Esophagus squamous epithelium (tissue), 5 donors: ENCODE results near the gene ERN2. TPM values are rescaled to one million over a fixed set of nuclear protein-coding genes. Genes with fewer than 3 reads are reported as not detected.

Experiments
- DNase-seq: peaks from one replicate; lab custom pipeline; 2025; lab: John Stamatoyannopoulos, UW
- H3K27ac ChIP-seq, 4 donors: fragments of 200-600 bp; sonication (generic); one replicate each; pipeline ENCODE4 v1.5.1; 2016 to 2019; ENCODE audit warnings: mild to moderate bottlenecking in 1 of 4
- H3K27me3 ChIP-seq, 4 donors: fragments of 200-600 bp; sonication (generic); 1 replicate in 3 of 4; 2 replicates in 1 of 4; pipeline versions ENCODE4 v1.5.1 to v1.6.0; 2017 to 2021; ENCODE audit warnings: antibody characterized with exemption in 1 of 4
- H3K36me3 ChIP-seq, 3 donors: fragments of 200-600 bp; sonication (generic); one replicate each; pipeline ENCODE4 v1.5.1; 2016 to 2019
- H3K4me1 ChIP-seq, 3 donors: fragments of 200-600 bp; sonication (generic); one replicate each; pipeline ENCODE4 v1.5.1; 2017 to 2019
- H3K4me3 ChIP-seq, 4 donors: fragments of 200-600 bp; sonication (generic); 1 replicate in 3 of 4; 2 replicates in 1 of 4; pipeline ENCODE4 v1.5.1; 2016 to 2019; ENCODE audit warnings: mild to moderate bottlenecking in 2 of 4, moderate library complexity in 1 of 4
- H3K9me3 ChIP-seq, 3 donors: fragments of 200-600 bp; sonication (generic); one replicate each; pipeline ENCODE4 v1.5.1; 2016 to 2019
- POLR2A ChIP-seq, 4 donors: fragments of 450-650 bp; IDR thresholded peaks; one replicate each; pipeline ENCODE4 v1.6.1; 2017; ENCODE audit warnings: antibody characterized with exemption in 4 of 4, mild to moderate bottlenecking in 4 of 4, moderate library complexity in 3 of 4
- WGBS, 2 donors: methylation state at CpG; one replicate each; pipeline ENCODE4 v1.1.5; 2018; 5-methylcytosine and 5-hydroxymethylcytosine counted together
- intact Hi-C: fragments of 100-400 bp; cut with DNase I; formaldehyde crosslinking; loops from one replicate; pipeline ENCODE4 v1.15.0; 2022
- total RNA-seq, 4 donors: library from RNA; depleted of rRNA; stranded (reverse); fragments of >200 nt; gene quantifications; one replicate each; pipeline ENCODE4 v1.1.0, GENCODE V29; 2016
- TF ChIP-seq, protein P1 (sequence below), 6 experiments: fragments of 450-650 bp in 4 of 6; fragments of 200-600 bp in 2 of 6; sonication (generic) in 2 of 6; IDR thresholded peaks; one replicate each; pipeline ENCODE4 v1.5.1; 2016 to 2019; ENCODE audit warnings: antibody characterized with exemption in 6 of 6, mild to moderate bottlenecking in 4 of 6, moderate library complexity in 4 of 6
- donor health status: DM: yes; HTN: yes; CAD: no.

Gene ERN2
- total RNA-seq, result 1 to 10 TPM in 1 of 4 donors, under 1 TPM in 2, not detected in 1; 0.11 to 4.2 (median 0.57) TPM

- intact Hi-C loops, result no loop called here
- no peak for TF ChIP-seq POLR2A (IDR thresholded peaks at IDR 0.05)
- TF ChIP-seq, protein P1, sequence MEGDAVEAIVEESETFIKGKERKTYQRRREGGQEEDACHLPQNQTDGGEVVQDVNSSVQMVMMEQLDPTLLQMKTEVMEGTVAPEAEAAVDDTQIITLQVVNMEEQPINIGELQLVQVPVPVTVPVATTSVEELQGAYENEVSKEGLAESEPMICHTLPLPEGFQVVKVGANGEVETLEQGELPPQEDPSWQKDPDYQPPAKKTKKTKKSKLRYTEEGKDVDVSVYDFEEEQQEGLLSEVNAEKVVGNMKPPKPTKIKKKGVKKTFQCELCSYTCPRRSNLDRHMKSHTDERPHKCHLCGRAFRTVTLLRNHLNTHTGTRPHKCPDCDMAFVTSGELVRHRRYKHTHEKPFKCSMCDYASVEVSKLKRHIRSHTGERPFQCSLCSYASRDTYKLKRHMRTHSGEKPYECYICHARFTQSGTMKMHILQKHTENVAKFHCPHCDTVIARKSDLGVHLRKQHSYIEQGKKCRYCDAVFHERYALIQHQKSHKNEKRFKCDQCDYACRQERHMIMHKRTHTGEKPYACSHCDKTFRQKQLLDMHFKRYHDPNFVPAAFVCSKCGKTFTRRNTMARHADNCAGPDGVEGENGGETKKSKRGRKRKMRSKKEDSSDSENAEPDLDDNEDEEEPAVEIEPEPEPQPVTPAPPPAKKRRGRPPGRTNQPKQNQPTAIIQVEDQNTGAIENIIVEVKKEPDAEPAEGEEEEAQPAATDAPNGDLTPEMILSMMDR (IDR thresholded peaks at IDR 0.05), result no peak
- DNase-seq, result no peak
- H3K36me3 ChIP-seq, result no peaks in the 10 kb centered on the region
- no peak within 1 kb of the TSS for H3K27ac ChIP-seq
- peaks cover 0 to 16% (median 8%) of the 10 kb centered on the region in 3 donors for H3K9me3 ChIP-seq
- H3K4me1 ChIP-seq, result peaks cover 0 to 15% (median 0%) of the 10 kb centered on the region in 3 donors
- peak within 1 kb of the TSS in 2 of 4 donors; percentile 7 to 47 for H3K4me3 ChIP-seq
- no CpG with 5 or more reads among the region's 37 CpGs for WGBS, 2 donors
- peaks cover 0 to 66% (median 4%) of the 10 kb centered on the region in 4 donors for H3K27me3 ChIP-seq
Observed at GRCh38 chr16:23712976-23713375, at the start of gene ERN2. Gene ERN2, minus strand, starts transcription at chr16:23713222. Its CDS starts 35 bp downstream, at chr16:23713187.

- intact Hi-C loops, result no loop called here
- 73 to 80% methylated on average over 6 of the region's 6 CpGs for WGBS, 2 donors
- H3K27me3 ChIP-seq, result peaks cover 8 to 73% (median 11%) of the 10 kb centered on the region in 4 donors
Observed at GRCh38 chr16:23757937-23758619, 45.1 kb upstream of the ERN2 start.

GRCh38 chr16:23757116-23757515 lies 44.1 kb upstream of the ERN2 start:
- H3K36me3 ChIP-seq, result no peaks in the 10 kb centered on the region
- H3K9me3 ChIP-seq, result no peaks in the 10 kb centered on the region
- peaks cover 8 to 75% (median 11%) of the 10 kb centered on the region in 4 donors for H3K27me3 ChIP-seq
- no peak for TF ChIP-seq POLR2A (IDR thresholded peaks at IDR 0.05)
- TF ChIP-seq, protein P1 (IDR thresholded peaks at IDR 0.05), result no peak
- H3K4me3 ChIP-seq, result no peak overlapping the region
- intact Hi-C loops, result no loop called here
- no peak overlapping the region for H3K27ac ChIP-seq
- peaks cover 7 to 11% (median 11%) of the 10 kb centered on the region in 3 donors for H3K4me1 ChIP-seq
- DNase-seq, result no peak
- 68 to 77% methylated on average over 8 to 9 of the region's 9 CpGs for WGBS, 2 donors

More at GRCh38 chr16:23757937-23758619, 45.1 kb upstream of the ERN2 start:
- no peak overlapping the region for H3K27ac ChIP-seq
- DNase-seq, result no peak
- no peaks in the 10 kb centered on the region for H3K9me3 ChIP-seq
- no peak overlapping the region for H3K4me3 ChIP-seq
- peaks cover 7 to 11% (median 11%) of the 10 kb centered on the region in 3 donors for H3K4me1 ChIP-seq
- H3K36me3 ChIP-seq, result no peaks in the 10 kb centered on the region
- TF ChIP-seq POLR2A (IDR thresholded peaks at IDR 0.05), result no peak
- TF ChIP-seq, protein P1 (IDR thresholded peaks at IDR 0.05), result no peak

- TF ChIP-seq, protein P1 (IDR thresholded peaks at IDR 0.05), result no peak
- TF ChIP-seq POLR2A (IDR thresholded peaks at IDR 0.05), result no peak
- intact Hi-C loops, result no loop called here
Observed at GRCh38 chr16:23755484-23755809, 42.4 kb upstream of the ERN2 start.

More at GRCh38 chr16:23755484-23755809, 42.4 kb upstream of the ERN2 start:
- 22 to 46% methylated on average over 5 to 10 of the region's 15 CpGs for WGBS, 2 donors
- H3K36me3 ChIP-seq, result no peaks in the 10 kb centered on the region
- no peak overlapping the region for H3K27ac ChIP-seq
- H3K27me3 ChIP-seq, result peaks cover 8 to 74% (median 11%) of the 10 kb centered on the region in 4 donors
- DNase-seq, result no peak
- peaks cover 7 to 11% (median 11%) of the 10 kb centered on the region in 3 donors for H3K4me1 ChIP-seq
- no peaks in the 10 kb centered on the region for H3K9me3 ChIP-seq
- H3K4me3 ChIP-seq, result no peak overlapping the region
